ENCODE results near the gene AGMO. TPM values are rescaled to one million over a fixed set of nuclear protein-coding genes. Genes with fewer than 3 reads are reported as not detected.

The AGMO gene
- total RNA-seq, 2 donors from 2014 or later: 0.27 to 13.5 TPM

GRCh38 chr7:15252181-15252580, 309.6 kb downstream of the AGMO start:
- Histone ChIP-seq H3K4me1 (replicated peaks) (no peaks in the 10 kb centered on the region), H3K4me3 (no peak overlapping the region), H3K36me3 (no peaks in the 10 kb centered on the region), H3K27me3 (replicated peaks; ENCODE audit: insufficient read depth) (no peaks in the 10 kb centered on the region), H3K9me3 (no peaks in the 10 kb centered on the region), H3K27ac (no peak overlapping the region)
- 92% methylated on average over 1 of the region's 1 CpG for WGBS
- intact Hi-C loops (cut with DNase I): no loop called here
- TF ChIP-seq POLR2AphosphoS5 (IDR thresholded peaks at IDR 0.05) (no peak), POLR2A (IDR thresholded peaks at IDR 0.05) (no peak), CTCF (IDR thresholded peaks at IDR 0.05) (no peak)
- no peak for DNase-seq (ENCODE audit: low spot score)

GRCh38 chr7:15248514-15248913, 313.3 kb downstream of the AGMO start:
- WGBS: 64% methylated on average over 2 of the region's 2 CpGs
- Histone ChIP-seq H3K27me3 (replicated peaks; ENCODE audit: insufficient read depth) (no peaks in the 10 kb centered on the region), H3K4me1 (replicated peaks) (no peaks in the 10 kb centered on the region), H3K4me3 (no peak overlapping the region), H3K27ac (no peak overlapping the region), H3K9me3 (no peaks in the 10 kb centered on the region), H3K36me3 (no peaks in the 10 kb centered on the region)
- intact Hi-C loops (cut with DNase I): no loop called here
- DNase-seq (ENCODE audit: low spot score): no peak
- TF ChIP-seq POLR2AphosphoS5 (IDR thresholded peaks at IDR 0.05) (no peak), POLR2A (IDR thresholded peaks at IDR 0.05) (no peak), CTCF (IDR thresholded peaks at IDR 0.05) (no peak)

- TF ChIP-seq CTCF (IDR thresholded peaks at IDR 0.05): no peak
- no peak for TF ChIP-seq POLR2AphosphoS5 (IDR thresholded peaks at IDR 0.05)
- TF ChIP-seq POLR2A (IDR thresholded peaks at IDR 0.05): no peak
- no peak for DNase-seq (ENCODE audit: low spot score)
- no peaks in the 10 kb centered on the region for H3K27me3 ChIP-seq (replicated peaks; ENCODE audit: insufficient read depth)
- no peak overlapping the region for H3K4me3 ChIP-seq
- H3K27ac ChIP-seq: no peak overlapping the region
- intact Hi-C loops (cut with DNase I): no loop called here
- H3K36me3 ChIP-seq: no peaks in the 10 kb centered on the region
- no peaks in the 10 kb centered on the region for H3K4me1 ChIP-seq (replicated peaks)
- no peaks in the 10 kb centered on the region for H3K9me3 ChIP-seq
- WGBS: 42% methylated on average over 2 of the region's 2 CpGs
Observed at GRCh38 chr7:15245831-15246230, 316.0 kb downstream of the AGMO start.

- intact Hi-C loops (cut with DNase I): no loop called here
- no peak for TF ChIP-seq POLR2AphosphoS5 (IDR thresholded peaks at IDR 0.05)
- TF ChIP-seq POLR2A (IDR thresholded peaks at IDR 0.05): no peak
- no peak for TF ChIP-seq CTCF (IDR thresholded peaks at IDR 0.05)
- H3K9me3 ChIP-seq: no peaks in the 10 kb centered on the region
- no peaks in the 10 kb centered on the region for H3K4me1 ChIP-seq (replicated peaks)
- DNase-seq (ENCODE audit: low spot score): no peak
- H3K4me3 ChIP-seq: no peak overlapping the region
- no peak overlapping the region for H3K27ac ChIP-seq
- 65% methylated on average over 4 of the region's 4 CpGs for WGBS
- no peaks in the 10 kb centered on the region for H3K27me3 ChIP-seq (replicated peaks; ENCODE audit: insufficient read depth)
- no peaks in the 10 kb centered on the region for H3K36me3 ChIP-seq
Observed at GRCh38 chr7:15239801-15240200, 322.0 kb downstream of the AGMO start.

GRCh38 chr7:15236952-15237351, 324.9 kb downstream of the AGMO start:
- no peak overlapping the region for H3K27ac ChIP-seq
- TF ChIP-seq CTCF (IDR thresholded peaks at IDR 0.05): no peak
- TF ChIP-seq POLR2AphosphoS5 (IDR thresholded peaks at IDR 0.05): no peak
- TF ChIP-seq POLR2A (IDR thresholded peaks at IDR 0.05): no peak
- DNase-seq (ENCODE audit: low spot score): no peak
- WGBS: 37% methylated on average over 2 of the region's 2 CpGs
- no peaks in the 10 kb centered on the region for H3K4me1 ChIP-seq (replicated peaks)
- no peaks in the 10 kb centered on the region for H3K27me3 ChIP-seq (replicated peaks; ENCODE audit: insufficient read depth)
- H3K36me3 ChIP-seq: no peaks in the 10 kb centered on the region
- intact Hi-C loops (cut with DNase I): no loop called here
- no peak overlapping the region for H3K4me3 ChIP-seq
- no peaks in the 10 kb centered on the region for H3K9me3 ChIP-seq

All from prostate gland (tissue), 2 donors.